ENCODE measurements around the gene CELSR1.

DNA sequence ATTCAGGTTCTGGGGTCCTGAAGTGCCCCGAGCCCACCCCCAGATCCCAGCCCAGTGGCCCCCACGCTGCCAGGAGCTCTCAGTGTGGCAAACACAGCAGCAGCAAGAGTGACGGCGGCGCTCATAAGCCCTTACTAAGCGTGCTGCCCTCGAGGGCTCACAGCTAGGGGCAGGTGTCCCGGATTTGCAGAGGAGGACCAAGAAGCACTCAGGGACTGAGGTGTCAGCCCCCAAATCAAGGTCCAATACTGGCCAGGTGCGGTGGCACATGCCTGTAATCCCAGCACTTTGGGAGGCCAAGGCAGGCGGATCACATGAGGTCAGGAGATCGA is 25.4 kb downstream of the CELSR1 start:
- TF ChIP-seq, protein P1, sequence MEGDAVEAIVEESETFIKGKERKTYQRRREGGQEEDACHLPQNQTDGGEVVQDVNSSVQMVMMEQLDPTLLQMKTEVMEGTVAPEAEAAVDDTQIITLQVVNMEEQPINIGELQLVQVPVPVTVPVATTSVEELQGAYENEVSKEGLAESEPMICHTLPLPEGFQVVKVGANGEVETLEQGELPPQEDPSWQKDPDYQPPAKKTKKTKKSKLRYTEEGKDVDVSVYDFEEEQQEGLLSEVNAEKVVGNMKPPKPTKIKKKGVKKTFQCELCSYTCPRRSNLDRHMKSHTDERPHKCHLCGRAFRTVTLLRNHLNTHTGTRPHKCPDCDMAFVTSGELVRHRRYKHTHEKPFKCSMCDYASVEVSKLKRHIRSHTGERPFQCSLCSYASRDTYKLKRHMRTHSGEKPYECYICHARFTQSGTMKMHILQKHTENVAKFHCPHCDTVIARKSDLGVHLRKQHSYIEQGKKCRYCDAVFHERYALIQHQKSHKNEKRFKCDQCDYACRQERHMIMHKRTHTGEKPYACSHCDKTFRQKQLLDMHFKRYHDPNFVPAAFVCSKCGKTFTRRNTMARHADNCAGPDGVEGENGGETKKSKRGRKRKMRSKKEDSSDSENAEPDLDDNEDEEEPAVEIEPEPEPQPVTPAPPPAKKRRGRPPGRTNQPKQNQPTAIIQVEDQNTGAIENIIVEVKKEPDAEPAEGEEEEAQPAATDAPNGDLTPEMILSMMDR (IDR thresholded peaks at IDR 0.05) = no peak
- no peak for TF ChIP-seq POLR2A (IDR thresholded peaks at IDR 0.05)

Data from thyroid gland (tissue), 4 donors.